SK-N-MC (cell line): ENCODE results near the gene AP2S1.

Source experiments
- EZH2 ChIP-seq: fragments of 200-600 bp; sonication (generic); IDR thresholded peaks from one replicate; pipeline ENCODE4 v1.6.1; 2017; ENCODE audit warnings: antibody characterized with exemption
- FOXP2 ChIP-seq: optimal IDR thresholded peaks from 2 replicates; pipeline ENCODE3; 2011; ENCODE audit warnings: mild to moderate bottlenecking, moderate library complexity; ENCODE audit not compliant: insufficient read depth; ENCODE audit errors: extremely low read length, control extremely low read depth
- POLR2AphosphoS5 ChIP-seq: IDR thresholded peaks from 2 replicates; pipeline ENCODE4 v1.6.1; 2012; ENCODE audit warnings: mild to moderate bottlenecking, low read depth, low read length, borderline replicate concordance

- TF ChIP-seq POLR2AphosphoS5 (no peak), EZH2 (no peak), FOXP2 (no peak)
These were observed 11.8 kb upstream of the AP2S1 start for GRCh38 chr19:46862503-46862834.
